ENCODE results near the gene ARHGEF16.

DNA sequence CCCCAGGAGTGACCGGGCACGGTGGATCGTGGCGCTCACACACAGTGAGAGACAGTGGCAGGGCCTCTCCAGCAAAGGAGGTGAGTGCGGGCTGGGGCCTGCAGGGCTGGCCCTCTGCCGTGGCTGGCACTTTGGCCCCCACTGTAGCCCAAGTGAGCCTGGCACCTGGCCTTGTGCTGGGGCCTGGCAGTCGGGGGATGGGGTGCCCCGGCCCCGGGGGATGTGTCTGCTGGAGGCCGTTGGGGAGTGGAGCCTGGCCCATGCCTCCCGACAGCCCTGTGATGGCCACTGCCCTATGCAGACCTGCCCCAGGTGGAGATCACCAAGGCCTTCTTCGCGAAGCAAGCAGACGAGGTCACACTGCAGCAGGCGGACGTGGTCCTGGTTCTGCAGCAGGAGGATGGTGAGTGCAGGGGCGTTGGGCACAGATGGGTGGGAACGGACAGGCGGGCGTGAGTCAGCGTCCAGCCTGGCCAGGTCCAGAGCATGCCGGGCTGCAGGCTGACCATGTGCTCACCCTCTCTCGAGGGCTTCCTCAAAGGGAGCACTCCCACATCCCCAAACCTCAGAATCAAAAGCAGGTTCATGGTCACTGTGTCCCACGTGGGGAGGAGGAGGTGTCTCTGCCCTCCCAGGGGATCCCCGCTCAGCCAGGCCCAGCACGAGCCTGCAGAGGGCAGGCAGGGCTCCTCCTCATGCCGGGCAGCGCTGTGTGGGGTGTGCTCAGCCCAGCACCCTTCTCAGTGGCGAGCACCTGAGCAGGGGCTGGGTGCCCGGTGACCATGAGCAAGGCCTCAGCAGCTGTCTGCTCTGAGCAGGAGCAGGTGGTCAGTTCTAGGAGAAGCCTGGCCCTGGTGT is 25.3 kb downstream of the ARHGEF16 start:
- no peak for TF ChIP-seq CHD2 (IDR thresholded peaks at IDR 0.05; ENCODE audit: low read length, partially characterized antibody)
- TF ChIP-seq JUND (IDR thresholded peaks at IDR 0.05), result no peak
- no peak for TF ChIP-seq ELF1 (IDR thresholded peaks at IDR 0.05)
- TF ChIP-seq, protein P1, sequence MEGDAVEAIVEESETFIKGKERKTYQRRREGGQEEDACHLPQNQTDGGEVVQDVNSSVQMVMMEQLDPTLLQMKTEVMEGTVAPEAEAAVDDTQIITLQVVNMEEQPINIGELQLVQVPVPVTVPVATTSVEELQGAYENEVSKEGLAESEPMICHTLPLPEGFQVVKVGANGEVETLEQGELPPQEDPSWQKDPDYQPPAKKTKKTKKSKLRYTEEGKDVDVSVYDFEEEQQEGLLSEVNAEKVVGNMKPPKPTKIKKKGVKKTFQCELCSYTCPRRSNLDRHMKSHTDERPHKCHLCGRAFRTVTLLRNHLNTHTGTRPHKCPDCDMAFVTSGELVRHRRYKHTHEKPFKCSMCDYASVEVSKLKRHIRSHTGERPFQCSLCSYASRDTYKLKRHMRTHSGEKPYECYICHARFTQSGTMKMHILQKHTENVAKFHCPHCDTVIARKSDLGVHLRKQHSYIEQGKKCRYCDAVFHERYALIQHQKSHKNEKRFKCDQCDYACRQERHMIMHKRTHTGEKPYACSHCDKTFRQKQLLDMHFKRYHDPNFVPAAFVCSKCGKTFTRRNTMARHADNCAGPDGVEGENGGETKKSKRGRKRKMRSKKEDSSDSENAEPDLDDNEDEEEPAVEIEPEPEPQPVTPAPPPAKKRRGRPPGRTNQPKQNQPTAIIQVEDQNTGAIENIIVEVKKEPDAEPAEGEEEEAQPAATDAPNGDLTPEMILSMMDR (IDR thresholded peaks at IDR 0.05), result no peak
- TF ChIP-seq, protein P2, sequence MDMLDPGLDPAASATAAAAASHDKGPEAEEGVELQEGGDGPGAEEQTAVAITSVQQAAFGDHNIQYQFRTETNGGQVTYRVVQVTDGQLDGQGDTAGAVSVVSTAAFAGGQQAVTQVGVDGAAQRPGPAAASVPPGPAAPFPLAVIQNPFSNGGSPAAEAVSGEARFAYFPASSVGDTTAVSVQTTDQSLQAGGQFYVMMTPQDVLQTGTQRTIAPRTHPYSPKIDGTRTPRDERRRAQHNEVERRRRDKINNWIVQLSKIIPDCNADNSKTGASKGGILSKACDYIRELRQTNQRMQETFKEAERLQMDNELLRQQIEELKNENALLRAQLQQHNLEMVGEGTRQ (IDR thresholded peaks at IDR 0.05; ENCODE audit: borderline replicate concordance, low read depth, low read length), result no peak
- TF ChIP-seq YY1 (IDR thresholded peaks at IDR 0.05; ENCODE audit: low read depth), result no peak
- TF ChIP-seq EP300 (IDR thresholded peaks at IDR 0.05; ENCODE audit: borderline replicate concordance in 1 of 2, low read depth in 1 of 2, low read length in 1 of 2), result no peak
- TF ChIP-seq GABPA (IDR thresholded peaks at IDR 0.05; ENCODE audit: low read depth), result no peak
- TF ChIP-seq, protein P3, sequence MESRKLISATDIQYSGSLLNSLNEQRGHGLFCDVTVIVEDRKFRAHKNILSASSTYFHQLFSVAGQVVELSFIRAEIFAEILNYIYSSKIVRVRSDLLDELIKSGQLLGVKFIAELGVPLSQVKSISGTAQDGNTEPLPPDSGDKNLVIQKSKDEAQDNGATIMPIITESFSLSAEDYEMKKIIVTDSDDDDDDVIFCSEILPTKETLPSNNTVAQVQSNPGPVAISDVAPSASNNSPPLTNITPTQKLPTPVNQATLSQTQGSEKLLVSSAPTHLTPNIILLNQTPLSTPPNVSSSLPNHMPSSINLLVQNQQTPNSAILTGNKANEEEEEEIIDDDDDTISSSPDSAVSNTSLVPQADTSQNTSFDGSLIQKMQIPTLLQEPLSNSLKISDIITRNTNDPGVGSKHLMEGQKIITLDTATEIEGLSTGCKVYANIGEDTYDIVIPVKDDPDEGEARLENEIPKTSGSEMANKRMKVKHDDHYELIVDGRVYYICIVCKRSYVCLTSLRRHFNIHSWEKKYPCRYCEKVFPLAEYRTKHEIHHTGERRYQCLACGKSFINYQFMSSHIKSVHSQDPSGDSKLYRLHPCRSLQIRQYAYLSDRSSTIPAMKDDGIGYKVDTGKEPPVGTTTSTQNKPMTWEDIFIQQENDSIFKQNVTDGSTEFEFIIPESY (IDR thresholded peaks at IDR 0.05; ENCODE audit: borderline replicate concordance, low read depth), result no peak
- no peak for TF ChIP-seq SIN3A (IDR thresholded peaks at IDR 0.05; ENCODE audit: borderline replicate concordance, low read depth, low read length)
- TF ChIP-seq POLR2AphosphoS5 (IDR thresholded peaks at IDR 0.05; ENCODE audit: low read depth, low read length), result no peak
- no peak for TF ChIP-seq EZH2phosphoT487 (IDR thresholded peaks at IDR 0.05; ENCODE audit: borderline replicate concordance, low read depth)

All from SK-N-SH (cell line).